Mesodermal cell (in vitro differentiated cells): ENCODE measurements around the gene B9D2.

Source experiments
- H3K27ac ChIP-seq: 2 replicates; pipeline ENCODE4 v1.7.0; 2013; ENCODE audit warnings: mild to moderate bottlenecking, low read depth, low read length, moderate library complexity; ENCODE audit not compliant: severe bottlenecking
- H3K36me3 ChIP-seq: 2 replicates; pipeline ENCODE4 v1.7.1; 2013; ENCODE audit warnings: mild to moderate bottlenecking, low read length, moderate library complexity; ENCODE audit not compliant: control insufficient read depth, insufficient read depth
- H3K4me1 ChIP-seq: one replicate; pipeline ENCODE4 v1.7.1; 2013; ENCODE audit warnings: mild to moderate bottlenecking, low read length; ENCODE audit not compliant: insufficient read depth, control insufficient read depth, poor library complexity, severe bottlenecking
- H3K4me3 ChIP-seq: 2 replicates; pipeline ENCODE4 v1.7.0; 2013; ENCODE audit warnings: low read length, control low read depth, mild to moderate bottlenecking; ENCODE audit not compliant: insufficient read depth, poor library complexity, severe bottlenecking; ENCODE audit errors: extremely low read depth
- H3K9me3 ChIP-seq: 2 replicates; pipeline ENCODE4 v1.7.1; 2013; ENCODE audit warnings: mild to moderate bottlenecking, low read length, moderate library complexity; ENCODE audit not compliant: control insufficient read depth
- WGBS, 2 experiments: methylation state at CpG; one replicate each; pipeline ENCODE4 v1.1.5; 2013; ENCODE audit warnings: missing lambda C conversion rate in 2 of 2; ENCODE audit not compliant: insufficient coverage in 2 of 2; 5-methylcytosine and 5-hydroxymethylcytosine counted together

The B9D2 gene

DNA sequence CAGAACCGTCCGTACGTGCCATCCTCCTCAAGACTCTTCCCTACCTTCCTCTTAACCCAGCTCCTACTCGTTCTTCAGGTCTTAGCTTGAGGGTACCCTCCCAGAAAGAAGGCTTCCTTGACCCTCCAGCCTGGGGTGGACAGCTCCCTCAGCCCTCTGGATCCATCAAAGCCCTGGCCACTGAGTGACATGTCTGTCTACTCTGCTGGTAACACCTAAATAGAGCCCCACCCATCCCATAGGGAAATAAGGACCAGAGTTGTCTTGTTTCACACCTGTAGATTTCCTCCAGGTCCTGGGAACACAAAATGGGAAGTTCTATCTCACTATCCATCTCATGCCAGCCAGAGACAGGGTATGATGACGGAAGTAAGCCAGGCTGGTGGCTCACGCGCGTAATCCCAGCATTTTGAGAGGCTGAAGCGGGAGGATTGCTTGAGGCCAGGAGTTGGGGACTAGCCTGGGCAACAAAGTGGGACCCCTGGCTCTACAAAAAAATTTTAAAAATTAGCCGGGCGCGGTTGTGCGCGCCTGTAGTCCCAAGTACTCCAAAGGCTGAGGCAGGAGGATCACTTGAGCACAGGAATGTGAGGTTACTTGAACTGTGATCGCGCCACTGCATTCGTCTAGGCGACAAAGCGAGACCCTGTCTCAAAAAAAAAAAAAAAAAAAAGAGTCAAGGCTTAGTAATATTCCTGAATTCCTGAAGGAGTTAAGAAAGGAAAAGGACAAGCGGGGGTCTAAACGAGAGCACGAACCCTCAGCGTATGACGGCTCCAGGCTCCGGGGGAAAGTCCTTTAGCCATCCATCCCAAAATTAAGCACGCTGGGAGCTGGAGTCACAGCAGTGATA lies 54.5 kb downstream of the B9D2 start:
- H3K4me1 ChIP-seq = peaks cover 12% of the 10 kb centered on the region
- no peaks in the 10 kb centered on the region for H3K9me3 ChIP-seq
- peak overlapping the region; percentile 94 for H3K27ac ChIP-seq
- H3K4me3 ChIP-seq = peak overlapping the region; percentile 72
- H3K36me3 ChIP-seq = peaks cover 61% of the 10 kb centered on the region
- 52 to 60% methylated on average over 17 to 26 of the region's 26 CpGs for WGBS, 2 experiments

GRCh38 chr19:41308450-41309179 lies 55.3 kb downstream of the B9D2 start:
- Histone ChIP-seq H3K27ac (peak overlapping the region; percentile 94), H3K36me3 (peaks cover 62% of the 10 kb centered on the region), H3K4me1 (peaks cover 12% of the 10 kb centered on the region), H3K9me3 (no peaks in the 10 kb centered on the region), H3K4me3 (peak overlapping the region; percentile 72)
- WGBS, 2 experiments = 43 to 46% methylated on average over 7 to 8 of the region's 8 CpGs

DNA sequence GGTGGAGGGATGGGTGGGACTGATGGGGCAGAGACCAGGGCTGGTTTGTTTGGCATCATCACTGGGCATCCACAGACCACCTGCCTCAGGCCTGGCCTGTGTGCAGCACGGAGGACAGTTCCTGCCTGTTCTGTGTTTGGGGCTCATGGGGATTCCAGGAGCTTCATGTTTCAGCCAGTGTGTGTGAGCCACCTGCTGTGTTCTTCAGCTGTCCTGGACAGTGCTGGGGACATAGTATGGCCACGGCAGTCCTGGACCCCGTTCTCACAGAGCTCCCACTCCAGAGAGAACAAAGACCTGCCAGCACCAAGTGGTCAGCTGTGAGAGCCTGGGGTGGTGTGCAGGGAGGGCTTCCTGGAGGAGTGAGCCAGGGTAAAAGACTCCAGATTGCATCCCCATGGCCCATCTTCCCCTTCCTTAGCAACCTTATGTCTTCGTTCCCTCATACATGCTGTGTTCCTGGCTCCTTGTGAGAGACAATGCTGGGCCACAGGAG lies 55.9 kb downstream of the B9D2 start:
- H3K27ac ChIP-seq = peak overlapping the region; percentile 81
- 89 to 90% methylated on average over 3 to 4 of the region's 4 CpGs for WGBS, 2 experiments
- peaks cover 12% of the 10 kb centered on the region for H3K4me1 ChIP-seq
- H3K4me3 ChIP-seq = no peak overlapping the region
- no peaks in the 10 kb centered on the region for H3K9me3 ChIP-seq
- peaks cover 62% of the 10 kb centered on the region for H3K36me3 ChIP-seq

GRCh38 chr19:41307090-41307875 lies 56.7 kb downstream of the B9D2 start:
- Histone ChIP-seq H3K9me3 (no peaks in the 10 kb centered on the region), H3K4me3 (no peak overlapping the region), H3K4me1 (peaks cover 12% of the 10 kb centered on the region), H3K36me3 (peaks cover 62% of the 10 kb centered on the region), H3K27ac (peak overlapping the region; percentile 45)
- WGBS, 2 experiments = 94% methylated on average over 5 of the region's 8 CpGs; no CpG with 5 or more reads in 1 of the 2 experiments

DNA sequence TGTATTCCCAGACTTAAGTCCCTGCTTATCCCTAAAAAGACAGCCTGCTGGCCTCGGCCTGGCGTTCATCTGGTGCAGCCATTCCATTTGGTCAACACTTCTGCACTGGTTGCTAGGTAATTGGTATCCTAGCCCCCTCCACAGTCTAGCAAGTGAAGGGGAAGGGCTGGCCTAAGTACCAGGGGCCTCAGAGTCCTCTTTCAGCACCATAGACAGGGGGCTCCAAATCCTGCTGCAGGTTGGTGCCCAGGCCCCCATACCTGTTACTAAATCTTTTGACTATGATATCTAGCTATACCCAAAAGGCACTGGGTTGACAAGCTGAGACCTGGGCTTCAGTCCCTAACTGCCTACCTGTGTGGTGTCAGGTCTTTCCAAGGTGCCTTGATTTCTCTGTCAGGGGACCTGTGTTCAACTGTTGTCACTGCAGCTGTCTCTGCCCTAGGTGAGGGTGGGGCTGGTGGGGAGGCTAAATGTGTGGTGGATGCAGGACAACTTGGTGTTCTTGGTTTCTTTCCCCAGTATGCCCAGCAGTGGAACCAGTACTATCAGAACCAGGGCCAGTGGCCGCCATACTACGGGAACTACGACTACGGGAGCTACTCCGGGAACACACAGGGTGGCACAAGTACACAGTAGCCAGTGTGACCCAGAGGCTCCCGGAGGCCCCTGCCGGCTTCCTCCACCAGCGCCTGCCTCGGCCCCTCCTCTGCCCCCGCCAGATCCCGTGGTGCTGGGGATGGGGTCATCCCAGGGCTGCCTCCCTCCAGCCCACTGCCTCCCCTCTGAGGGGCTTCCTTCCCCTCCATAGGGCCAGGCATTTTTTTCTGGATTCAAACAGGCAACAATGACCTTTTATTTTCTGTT lies 57.8 kb downstream of the B9D2 start:
- no peak overlapping the region for H3K4me3 ChIP-seq
- H3K9me3 ChIP-seq = no peaks in the 10 kb centered on the region
- 92 to 98% methylated on average over 12 of the region's 13 CpGs for WGBS, 2 experiments
- peaks cover 12% of the 10 kb centered on the region for H3K4me1 ChIP-seq
- H3K27ac ChIP-seq = peak overlapping the region; percentile 45
- peaks cover 69% of the 10 kb centered on the region for H3K36me3 ChIP-seq

DNA sequence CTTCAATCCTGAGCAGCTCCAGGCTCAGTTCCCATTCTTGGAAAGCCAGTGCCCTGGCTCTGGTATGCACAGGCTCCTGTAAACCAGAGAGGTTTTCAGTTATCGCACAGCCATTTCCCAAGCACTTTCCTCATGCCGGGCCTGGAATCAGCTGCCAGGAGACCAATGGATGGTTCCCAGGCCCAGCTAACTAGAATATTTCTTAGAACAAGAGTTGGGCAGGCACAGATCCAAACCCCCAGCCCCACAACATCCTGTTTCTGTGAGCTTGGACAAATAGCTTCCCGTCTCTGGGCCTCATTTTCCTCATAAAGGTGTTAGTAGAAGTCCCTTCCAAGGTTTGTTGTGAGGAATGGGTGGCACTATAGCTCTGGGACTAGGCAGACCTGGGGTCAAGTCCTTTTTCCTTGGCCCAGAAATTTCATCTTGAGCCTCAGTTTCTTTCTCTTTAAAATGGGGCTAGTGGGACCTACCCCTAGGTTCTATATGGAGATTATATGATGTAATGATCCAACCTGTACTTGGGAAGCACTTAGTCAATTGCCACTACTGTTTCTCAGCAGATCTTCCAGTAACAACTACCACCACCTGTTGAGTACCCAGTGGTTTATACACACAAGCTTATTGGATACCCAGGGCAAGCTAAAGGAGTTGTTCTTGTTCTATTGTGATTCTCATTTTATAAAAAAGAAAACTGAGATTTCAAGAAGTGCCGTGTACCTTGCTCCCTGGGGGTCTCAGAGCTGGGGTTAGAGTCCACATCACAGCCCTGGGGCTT lies 59.1 kb downstream of the B9D2 start:
- Histone ChIP-seq H3K27ac (peak overlapping the region; percentile 16), H3K36me3 (peaks cover 82% of the 10 kb centered on the region), H3K4me1 (peaks cover 12% of the 10 kb centered on the region), H3K9me3 (no peaks in the 10 kb centered on the region), H3K4me3 (no peak overlapping the region)
- WGBS, 2 experiments = 100% methylated on average over 1 to 2 of the region's 4 CpGs
